GM12878 (cell line): ENCODE measurements around the gene TMEM94. TPM values are rescaled to one million over a fixed set of nuclear protein-coding genes. Genes with fewer than 3 reads are reported as not detected.

Experiments
- ATAC-seq: fragments of 200-7000 bp; cut with Tn5 transposase; 3 replicates; pipeline ENCODE4 v1.9.1; 2020; ENCODE audit warnings: mild to moderate bottlenecking, moderate library complexity
- BruUV-seq: library from RNA; stranded (reverse); fragments of 400-500 nt; replicated peaks from 2 replicates; lab custom pipeline; 2021; lab: Mats Ljungman, UMichigan
- CTCF ChIA-PET: fragments of 300-600 bp; sonication (Branson Sonifier 250); formaldehyde crosslinking; extraction: SDS; loops from one replicate; lab custom pipeline; 2021; ENCODE audit warnings: inconsistent platforms; lab: Yijun Ruan, JAX
- POLR2A ChIA-PET: fragments of 350-600 bp; formaldehyde crosslinking; extraction: SDS; loops from one replicate; lab custom pipeline; 2021; ENCODE audit warnings: inconsistent platforms; lab: Charles Lee
- RAD21 ChIA-PET: fragments of 300-600 bp; sonication (Branson Sonifier 250); formaldehyde crosslinking; loops from one replicate; lab custom pipeline; 2023; ENCODE audit warnings: antibody characterized with exemption; ENCODE audit not compliant: unreplicated experiment; lab: Charles Lee
- SMC1A ChIA-PET: fragments of 300-600 bp; sonication (Branson Sonifier 250); formaldehyde crosslinking; loops from one replicate; lab custom pipeline; 2023; ENCODE audit not compliant: unreplicated experiment, uncharacterized antibody; lab: Charles Lee
- DNase-seq: peaks from one replicate; pipeline ENCODE4 v3.0.0-alpha.2; 2011; ENCODE audit warnings: low read depth, low spot score
- FAIRE-seq: peaks from 3 replicates; lab custom pipeline; 2011; peaks lifted over from hg19 to GRCh38; lab: Jason Lieb, UNC
- H2AFZ ChIP-seq: 2 replicates; pipeline ENCODE4 v1.6.0; 2011; ENCODE audit warnings: low read depth, low read length, control low read depth; ENCODE audit not compliant: control insufficient read depth
- H3K27ac ChIP-seq: 2 replicates; pipeline ENCODE4 v1.5.1; 2011; ENCODE audit warnings: control low read depth; ENCODE audit not compliant: control insufficient read depth, insufficient read depth
- H3K27me3 ChIP-seq, 2 experiments: replicated peaks in 1 of 2; 2 replicates each; pipeline versions ENCODE4 v1.6.0 to v1.6.1; 2011; ENCODE audit warnings: low read length in 1 of 2; ENCODE audit not compliant: control insufficient read depth in 2 of 2, insufficient read depth in 2 of 2
- H3K36me3 ChIP-seq, 2 experiments: 2 replicates each; pipeline ENCODE4 v1.5.1; 2011; ENCODE audit warnings: low read length in 1 of 2; ENCODE audit not compliant: control insufficient read depth in 2 of 2, insufficient read depth in 2 of 2
- H3K4me1 ChIP-seq: 2 replicates; pipeline ENCODE4 v1.6.1; 2011; ENCODE audit warnings: mild to moderate bottlenecking, low read length, moderate library complexity, mixed read lengths; ENCODE audit not compliant: control insufficient read depth, insufficient read depth
- H3K4me2 ChIP-seq: 2 replicates; pipeline ENCODE4 v1.6.0; 2011; ENCODE audit warnings: control low read depth; ENCODE audit not compliant: control insufficient read depth, insufficient read depth
- H3K4me3 ChIP-seq: fragments of 200-600 bp; sonication (generic); 2 replicates; pipeline ENCODE4 v1.5.1; 2016
- H3K79me2 ChIP-seq: 2 replicates; pipeline ENCODE4 v1.6.0; 2011; ENCODE audit warnings: low read length; ENCODE audit not compliant: control insufficient read depth, insufficient read depth
- H3K9ac ChIP-seq: 2 replicates; pipeline ENCODE4 v1.8.0; 2011; ENCODE audit warnings: low read length, control low read depth, mixed read lengths; ENCODE audit not compliant: control insufficient read depth, insufficient read depth
- H3K9me3 ChIP-seq: replicated peaks from 3 replicates; pipeline ENCODE4 v1.5.1; 2011; ENCODE audit warnings: mild to moderate bottlenecking, low read length; ENCODE audit not compliant: control insufficient read depth, insufficient read depth
- H4K20me1 ChIP-seq: 2 replicates; pipeline ENCODE4 v1.6.0; 2011; ENCODE audit not compliant: control insufficient read depth, insufficient read depth
- BACH1 ChIP-seq: fragments of 450-650 bp; IDR thresholded peaks from 2 replicates; pipeline ENCODE4 v1.6.1; 2017; ENCODE audit warnings: mild to moderate bottlenecking, borderline replicate concordance
- GATAD2B ChIP-seq: fragments of 450-650 bp; conservative IDR thresholded peaks from 2 replicates; pipeline ENCODE4 v1.6.1; 2017; ENCODE audit warnings: low read depth, mild to moderate bottlenecking, moderate library complexity
- POLR2AphosphoS5 ChIP-seq: IDR thresholded peaks from 2 replicates; pipeline ENCODE4 v1.6.1; 2011; ENCODE audit warnings: mild to moderate bottlenecking, low read length, inconsistent platforms
- TAF1 ChIP-seq: IDR thresholded peaks from 2 replicates; pipeline ENCODE4 v1.6.1; 2011; ENCODE audit warnings: mild to moderate bottlenecking, low read depth, low read length, borderline replicate concordance
- ZBTB33 ChIP-seq: fragments of 450-650 bp; IDR thresholded peaks from 2 replicates; pipeline ENCODE4 v1.6.1; 2017; ENCODE audit warnings: mild to moderate bottlenecking
- WGBS: methylation state at CpG from one replicate; pipeline ENCODE4 v1.1.6; 2016; ENCODE audit warnings: low lambda C conversion rate; ENCODE audit not compliant: insufficient replicate concordance, insufficient coverage; ENCODE audit errors: missing lambda C conversion rate; 5-methylcytosine and 5-hydroxymethylcytosine counted together
- in situ Hi-C: fragments of 300-500 bp; cut with MboI; formaldehyde crosslinking; loops from 9 replicates; pipeline ENCODE4 v1.14.3; 2018; ENCODE audit warnings: mixed read lengths
- intact Hi-C: fragments of 100-400 bp; cut with micrococcal nuclease; formaldehyde crosslinking; loops from one replicate; pipeline ENCODE4 v1.14.2; 2022; ENCODE audit not compliant: unreplicated experiment
- polyA plus RNA-seq, 11 experiments: library from polyadenylated mRNA; depleted of rRNA in 4 of 11; unstranded in 6 of 11; stranded (reverse) in 5 of 11; fragments of >200 nt; fragmentation: Nextera tagmentation in 4 of 11; fragmentation: Illumina TruSeq in 1 of 11; extraction: Ambion mirVana in 4 of 11; extraction: Trizol in 1 of 11; gene quantifications; 1 replicate in 1 of 11; 2 replicates in 10 of 11; pipeline versions ENCODE4 v1.2.1 to v1.2.3, GENCODE V29; 2011 to 2016; ENCODE audit warnings: inconsistent platforms in 2 of 11, missing spikeins in 2 of 11, low read depth in 1 of 11
- total RNA-seq, 4 experiments: library from RNA; depleted of rRNA in 3 of 4; stranded (reverse); fragments of >200 nt in 3 of 4; fragmentation: Illumina TruSeq in 1 of 4; extraction: Trizol in 1 of 4; gene quantifications; 2 replicates each; pipeline versions ENCODE4 v1.2.1 to v1.2.3, GENCODE V29; 2013 to 2021

Gene TMEM94
- total and polyA plus RNA-seq, 10 of the 15 experiments (the other 5 are each of a cell fraction or from before 2014, with no cell fraction given), result 0.31 to 70.7 (median 24.4) TPM

GRCh38 chr17:75486951-75487350 is 30.5 kb downstream of the TMEM94 start:
- H3K9me3 ChIP-seq, result no peaks in the 10 kb centered on the region
- no peaks in the 10 kb centered on the region for H3K27me3 ChIP-seq
- TF ChIP-seq POLR2AphosphoS5 (no peak), ZBTB33 (no peak), TAF1 (no peak), GATAD2B (no peak), BACH1 (no peak)
- TF ChIP-seq, all 136 proteins: peak for 0
- Histone ChIP-seq H2AFZ (no peak overlapping the region), H3K27ac (peak overlapping the region; percentile 68), H3K79me2 (no peaks in the 10 kb centered on the region), H3K9ac (no peak overlapping the region), H3K4me2 (no peak overlapping the region), H3K4me1 (peaks cover 13% of the 10 kb centered on the region), H3K4me3 (no peak overlapping the region), H3K36me3 (peaks cover 0 to 2% of the 10 kb centered on the region in 2 experiments; a peak in 2 of 4 replicates), H4K20me1 (no peaks in the 10 kb centered on the region)
- intact Hi-C loops (loop anchor here (2.0 kb wide), 1 partner anchor 60 kb away; no protein-coding TSS in a partner anchor), in situ Hi-C loops (no loop called here)
- POLR2A ChIA-PET, result interaction anchor here (0.5 kb wide), 1 partner anchor 202 kb away, joined by 4 read pairs; no protein-coding TSS in a partner anchor
- SMC1A ChIA-PET, result interaction anchor here (0.7 to 1.7 kb wide), 2 partner anchors 31 to 60 kb away, joined by 3 to 8 read pairs; no protein-coding TSS in a partner anchor
- 85% methylated on average over 5 of the region's 5 CpGs for WGBS
- DNase-seq (no peak), ATAC-seq (no peak; the same call in 2 of the 3 replicates), FAIRE-seq (peak; percentile 38)
- no TSS peak for BruUV-seq
- CTCF ChIA-PET, result interaction anchor here (1.1 to 2.2 kb wide), 4 partner anchors 33 to 75 kb away, joined by 3 to 6 read pairs (median 5); no protein-coding TSS in a partner anchor
- RAD21 ChIA-PET, result interaction anchor here (1.1 to 1.2 kb wide), 2 partner anchors 33 to 60 kb away, joined by 3 to 5 read pairs; no protein-coding TSS in a partner anchor
